ENCODE data around the gene SELENOS. TPM values are rescaled to one million over a fixed set of nuclear protein-coding genes. Genes with fewer than 3 reads are reported as not detected.

SELENOS gene
- total and polyA plus RNA-seq, 2 experiments from 2014 or later: 127 to 158 TPM

- TF ChIP-seq EZH2 (IDR thresholded peaks at IDR 0.05; ENCODE audit: borderline replicate concordance) (no peak), EZH2phosphoT487 (IDR thresholded peaks at IDR 0.05; ENCODE audit: low read depth, severe bottlenecking, unreplicated experiment) (no peak), CTCF (IDR thresholded peaks at IDR 0.05; ENCODE audit: poor library complexity) (no peak)
- Histone ChIP-seq H3K4me3 (no peak overlapping the region), H3K79me2 (peaks cover 60% of the 10 kb centered on the region), H3K27me3 (no peaks in the 10 kb centered on the region), H3K4me2 (no peak overlapping the region), H3K27ac (no peak overlapping the region), H3K9me2 (replicated peaks; ENCODE audit: insufficient read depth) (no peaks in the 10 kb centered on the region), H2AFZ (no peak overlapping the region), H3K36me3 (replicated peaks; ENCODE audit: insufficient read depth, low read depth) (no peaks in the 10 kb centered on the region), H3K4me1 (ENCODE audit: insufficient read depth) (no peaks in the 10 kb centered on the region), H3K9me3 (ENCODE audit: low read depth) (no peaks in the 10 kb centered on the region), H4K20me1 (ENCODE audit: insufficient read depth, poor library complexity, severe bottlenecking) (peaks cover 5% of the 10 kb centered on the region)
- DNase-seq (ENCODE audit: low spot score): no peak
- 96% methylated on average over 9 of the region's 9 CpGs for WGBS (ENCODE audit: low lambda C conversion rate, missing lambda C conversion rate)
Measured at GRCh38 chr15:101286471-101287114, 9.3 kb upstream of the SELENOS start.

GRCh38 chr15:101283931-101284330 lies 6.6 kb upstream of the SELENOS start:
- Histone ChIP-seq H3K4me2 (no peak overlapping the region), H3K4me3 (no peak overlapping the region), H3K9me2 (replicated peaks; ENCODE audit: insufficient read depth) (no peaks in the 10 kb centered on the region), H3K36me3 (replicated peaks; ENCODE audit: insufficient read depth, low read depth) (no peaks in the 10 kb centered on the region), H4K20me1 (ENCODE audit: insufficient read depth, poor library complexity, severe bottlenecking) (no peaks in the 10 kb centered on the region), H3K9me3 (ENCODE audit: low read depth) (no peaks in the 10 kb centered on the region), H3K27me3 (no peaks in the 10 kb centered on the region), H3K4me1 (ENCODE audit: insufficient read depth) (peaks cover 10% of the 10 kb centered on the region), H3K79me2 (peaks cover 34% of the 10 kb centered on the region), H3K27ac (no peak overlapping the region), H2AFZ (no peak overlapping the region)
- TF ChIP-seq CTCF (IDR thresholded peaks at IDR 0.05; ENCODE audit: poor library complexity) (no peak), EZH2 (IDR thresholded peaks at IDR 0.05; ENCODE audit: borderline replicate concordance) (no peak), EZH2phosphoT487 (IDR thresholded peaks at IDR 0.05; ENCODE audit: low read depth, severe bottlenecking, unreplicated experiment) (no peak)
- DNase-seq (ENCODE audit: low spot score): no peak
- WGBS (ENCODE audit: low lambda C conversion rate, missing lambda C conversion rate): 96% methylated on average over 6 of the region's 6 CpGs

GRCh38 chr15:101280007-101280406 lies 2.7 kb upstream of the SELENOS start:
- Histone ChIP-seq H3K9me3 (ENCODE audit: low read depth) (no peaks in the 10 kb centered on the region), H3K4me3 (no peak overlapping the region), H2AFZ (no peak overlapping the region), H3K4me1 (ENCODE audit: insufficient read depth) (peaks cover 22% of the 10 kb centered on the region), H3K4me2 (no peak overlapping the region), H3K79me2 (peaks cover 24% of the 10 kb centered on the region), H3K9me2 (replicated peaks; ENCODE audit: insufficient read depth) (no peaks in the 10 kb centered on the region), H3K36me3 (replicated peaks; ENCODE audit: insufficient read depth, low read depth) (no peaks in the 10 kb centered on the region), H3K27me3 (no peaks in the 10 kb centered on the region), H3K27ac (peak overlapping the region; percentile 90), H4K20me1 (ENCODE audit: insufficient read depth, poor library complexity, severe bottlenecking) (peaks cover 15% of the 10 kb centered on the region)
- peak; percentile 65 for DNase-seq (ENCODE audit: low spot score)
- no peak for TF ChIP-seq EZH2 (IDR thresholded peaks at IDR 0.05; ENCODE audit: borderline replicate concordance)
- no peak for TF ChIP-seq CTCF (IDR thresholded peaks at IDR 0.05; ENCODE audit: poor library complexity)
- no peak for TF ChIP-seq EZH2phosphoT487 (IDR thresholded peaks at IDR 0.05; ENCODE audit: low read depth, severe bottlenecking, unreplicated experiment)
- 62% methylated on average over 2 of the region's 2 CpGs for WGBS (ENCODE audit: low lambda C conversion rate, missing lambda C conversion rate)

Measured in hepatocyte (in vitro differentiated cells).